Measurements from ENCODE around the gene SBF2. TPM values are rescaled to one million over a fixed set of nuclear protein-coding genes. Genes with fewer than 3 reads are reported as not detected.
A peak's percentile ranks its signal among the peaks of the same experiment; 100 is the strongest.

Gene SBF2
- total and polyA plus RNA-seq, 2 of the 13 experiments (the other 11 are each of a cell fraction or from before 2014, with no cell fraction given), result 24.0 to 45.8 TPM

- TF ChIP-seq, protein P1, sequence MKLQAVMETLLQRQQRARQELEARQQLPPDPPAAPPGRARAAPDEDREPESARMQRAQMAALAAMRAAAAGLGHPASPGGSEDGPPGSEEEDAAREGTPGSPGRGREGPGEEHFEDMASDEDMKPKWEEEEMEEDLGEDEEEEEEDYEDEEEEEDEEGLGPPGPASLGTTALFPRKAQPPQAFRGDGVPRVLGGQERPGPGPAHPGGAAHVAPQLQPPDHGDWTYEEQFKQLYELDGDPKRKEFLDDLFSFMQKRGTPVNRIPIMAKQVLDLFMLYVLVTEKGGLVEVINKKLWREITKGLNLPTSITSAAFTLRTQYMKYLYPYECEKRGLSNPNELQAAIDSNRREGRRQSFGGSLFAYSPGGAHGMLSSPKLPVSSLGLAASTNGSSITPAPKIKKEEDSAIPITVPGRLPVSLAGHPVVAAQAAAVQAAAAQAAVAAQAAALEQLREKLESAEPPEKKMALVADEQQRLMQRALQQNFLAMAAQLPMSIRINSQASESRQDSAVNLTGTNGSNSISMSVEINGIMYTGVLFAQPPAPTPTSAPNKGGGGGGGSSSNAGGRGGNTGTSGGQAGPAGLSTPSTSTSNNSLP (IDR thresholded peaks at IDR 0.05; ENCODE audit: low read depth, low read length), result no peak
- TF ChIP-seq KMT2B (CRISPR knock-in tag; IDR thresholded peaks at IDR 0.05), result peak; percentile 94
- no peak for TF ChIP-seq ZSCAN25 (CRISPR knock-in tag; IDR thresholded peaks at IDR 0.05)
- TF ChIP-seq ZNF781 (CRISPR knock-in tag; IDR thresholded peaks at IDR 0.05; ENCODE audit: borderline replicate concordance, not compliant biosample characterization), result peak; percentile 35
- TF ChIP-seq ZNF496 (CRISPR knock-in tag; IDR thresholded peaks at IDR 0.05; ENCODE audit: insufficient replicate concordance), result no peak
- no peak for TF ChIP-seq NFE2L2 (IDR thresholded peaks at IDR 0.05; ENCODE audit: low read length)
- TF ChIP-seq ZNF607 (CRISPR knock-in tag; IDR thresholded peaks at IDR 0.05; ENCODE audit: borderline replicate concordance), result 0 out of 2 replicates have a peak, but pooled peaks have one; percentile 25
- no peak for TF ChIP-seq ATF1 (CRISPR knock-in tag; IDR thresholded peaks at IDR 0.05)
- TF ChIP-seq IKZF1 (IDR thresholded peaks at IDR 0.05), result no peak
- no peak for TF ChIP-seq ZNF879 (CRISPR knock-in tag; IDR thresholded peaks at IDR 0.05)
- peak; percentile 73; the same call in 1 of the 2 replicates for TF ChIP-seq ZSCAN29 (CRISPR knock-in tag; conservative IDR thresholded peaks at IDR 0.05)
- peak; percentile 39; the same call in 1 of the 2 replicates for TF ChIP-seq MTA1 (CRISPR knock-in tag; IDR thresholded peaks at IDR 0.05; ENCODE audit: borderline replicate concordance)
- TF ChIP-seq TEAD2 (CRISPR knock-in tag; IDR thresholded peaks at IDR 0.05), result no peak
- TF ChIP-seq ZNF205 (CRISPR knock-in tag; IDR thresholded peaks at IDR 0.05), result no peak
- TF ChIP-seq MYC (CRISPR knock-in tag; IDR thresholded peaks at IDR 0.05; ENCODE audit: borderline replicate concordance), result peak; percentile 53; the same call in 1 of the 2 replicates
- peak; percentile 10; the same call in 1 of the 2 replicates for TF ChIP-seq ZHX2 (IDR thresholded peaks at IDR 0.05; ENCODE audit: low read depth)
- TF ChIP-seq ZHX2 (CRISPR knock-in tag; IDR thresholded peaks at IDR 0.05; ENCODE audit: borderline replicate concordance), result no peak
- TF ChIP-seq BRD4 (CRISPR knock-in tag; IDR thresholded peaks at IDR 0.05), result peak; percentile 43; the same call in 1 of the 2 replicates
- TF ChIP-seq, protein P2, sequence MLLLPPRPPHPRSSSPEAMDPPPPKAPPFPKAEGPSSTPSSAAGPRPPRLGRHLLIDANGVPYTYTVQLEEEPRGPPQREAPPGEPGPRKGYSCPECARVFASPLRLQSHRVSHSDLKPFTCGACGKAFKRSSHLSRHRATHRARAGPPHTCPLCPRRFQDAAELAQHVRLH (CRISPR knock-in tag; IDR thresholded peaks at IDR 0.05; ENCODE audit: borderline replicate concordance, low read depth), result 0 out of 2 replicates have a peak, but pooled peaks have one; percentile 19
- 0 out of 2 replicates have a peak, but pooled peaks have one; percentile 33 for TF ChIP-seq REPIN1 (CRISPR knock-in tag; IDR thresholded peaks at IDR 0.05; ENCODE audit: borderline replicate concordance, low read depth)
- no peak for TF ChIP-seq ZBTB1 (CRISPR knock-in tag; IDR thresholded peaks at IDR 0.05; ENCODE audit: borderline replicate concordance)
Measured at GRCh38 chr11:10302744-10303557, 8.9 kb upstream of the SBF2 start (continued).
